VCaP (cell line): ENCODE results near the gene MMS22L.
"Not testable (repeated sequence)": the region's sequence is repeated elsewhere in the genome, so short reads cannot be mapped to it uniquely, and the experiment has no call there.

Experiments
- H3K27ac ChIP-seq: fragments of 450-650 bp; 2 replicates; pipeline ENCODE4 v1.5.1; 2017
- TF ChIP-seq, protein P1 (sequence below): fragments of 450-650 bp; conservative IDR thresholded peaks from 2 replicates; pipeline ENCODE4 v1.5.1; 2017; ENCODE audit warnings: mild to moderate bottlenecking, moderate library complexity

Gene MMS22L

DNA sequence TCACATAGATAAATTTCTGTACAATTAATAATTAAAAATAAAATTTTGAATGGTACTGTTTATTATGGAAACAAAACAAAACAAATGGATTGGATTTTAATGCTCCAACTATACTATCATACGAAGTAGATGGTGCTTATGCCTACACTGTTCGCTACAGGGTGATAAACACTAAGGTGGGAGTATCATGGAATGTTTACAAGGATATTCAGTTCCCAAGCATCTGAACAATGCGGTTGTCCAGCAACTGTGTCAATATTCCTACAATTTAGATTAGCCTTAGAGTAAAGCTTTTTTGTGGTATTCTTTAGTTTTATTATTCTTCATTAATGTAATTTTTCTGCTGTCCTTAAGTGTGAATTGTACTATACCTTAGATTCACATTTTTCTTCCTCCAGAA lies 105.1 kb downstream of the MMS22L start:
- TF ChIP-seq, protein P1, sequence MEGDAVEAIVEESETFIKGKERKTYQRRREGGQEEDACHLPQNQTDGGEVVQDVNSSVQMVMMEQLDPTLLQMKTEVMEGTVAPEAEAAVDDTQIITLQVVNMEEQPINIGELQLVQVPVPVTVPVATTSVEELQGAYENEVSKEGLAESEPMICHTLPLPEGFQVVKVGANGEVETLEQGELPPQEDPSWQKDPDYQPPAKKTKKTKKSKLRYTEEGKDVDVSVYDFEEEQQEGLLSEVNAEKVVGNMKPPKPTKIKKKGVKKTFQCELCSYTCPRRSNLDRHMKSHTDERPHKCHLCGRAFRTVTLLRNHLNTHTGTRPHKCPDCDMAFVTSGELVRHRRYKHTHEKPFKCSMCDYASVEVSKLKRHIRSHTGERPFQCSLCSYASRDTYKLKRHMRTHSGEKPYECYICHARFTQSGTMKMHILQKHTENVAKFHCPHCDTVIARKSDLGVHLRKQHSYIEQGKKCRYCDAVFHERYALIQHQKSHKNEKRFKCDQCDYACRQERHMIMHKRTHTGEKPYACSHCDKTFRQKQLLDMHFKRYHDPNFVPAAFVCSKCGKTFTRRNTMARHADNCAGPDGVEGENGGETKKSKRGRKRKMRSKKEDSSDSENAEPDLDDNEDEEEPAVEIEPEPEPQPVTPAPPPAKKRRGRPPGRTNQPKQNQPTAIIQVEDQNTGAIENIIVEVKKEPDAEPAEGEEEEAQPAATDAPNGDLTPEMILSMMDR, result no peak
- H3K27ac ChIP-seq, result no peak overlapping the region

DNA sequence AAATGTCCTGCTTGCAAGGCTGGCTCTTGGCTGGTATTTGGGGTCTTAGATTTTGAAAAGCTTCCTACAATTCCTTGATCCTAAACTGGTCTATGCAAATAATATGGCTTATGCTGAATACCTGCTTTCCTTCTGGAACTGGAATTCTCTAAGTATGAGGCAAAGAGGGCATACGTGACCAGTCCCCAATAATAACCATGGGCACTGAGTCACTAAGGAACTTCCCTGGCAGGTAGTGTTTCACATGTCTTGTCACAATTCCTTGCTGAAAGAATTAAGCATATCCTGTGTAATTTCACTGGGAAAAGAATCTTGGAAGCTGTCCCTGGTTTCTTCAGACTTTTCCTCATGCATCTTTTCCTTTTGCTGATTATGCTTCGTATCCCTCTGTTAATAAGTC lies 106.5 kb downstream of the MMS22L start:
- no peak overlapping the region for H3K27ac ChIP-seq
- TF ChIP-seq, protein P1, result no peak

DNA sequence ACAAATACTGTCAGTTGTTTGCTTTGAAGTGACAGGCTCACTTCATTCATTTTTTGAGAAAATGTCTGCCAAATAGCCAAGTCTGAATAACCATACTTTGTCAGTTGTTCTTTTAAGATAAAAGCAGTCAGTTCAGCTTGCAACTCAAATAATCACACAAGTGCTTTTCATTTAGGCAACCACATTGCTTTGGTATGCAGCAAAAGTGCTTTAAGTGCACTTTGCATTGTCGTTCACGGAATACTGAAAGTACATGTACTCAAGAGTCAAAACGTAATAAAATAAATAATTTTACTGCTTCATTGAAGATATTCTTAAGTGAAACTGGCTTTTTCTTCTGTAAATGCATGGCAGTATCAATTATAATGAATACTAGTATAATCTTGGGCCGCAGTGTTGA lies 107.2 kb downstream of the MMS22L start:
- H3K27ac ChIP-seq, result no peak overlapping the region
- TF ChIP-seq, protein P1, result no peak

DNA sequence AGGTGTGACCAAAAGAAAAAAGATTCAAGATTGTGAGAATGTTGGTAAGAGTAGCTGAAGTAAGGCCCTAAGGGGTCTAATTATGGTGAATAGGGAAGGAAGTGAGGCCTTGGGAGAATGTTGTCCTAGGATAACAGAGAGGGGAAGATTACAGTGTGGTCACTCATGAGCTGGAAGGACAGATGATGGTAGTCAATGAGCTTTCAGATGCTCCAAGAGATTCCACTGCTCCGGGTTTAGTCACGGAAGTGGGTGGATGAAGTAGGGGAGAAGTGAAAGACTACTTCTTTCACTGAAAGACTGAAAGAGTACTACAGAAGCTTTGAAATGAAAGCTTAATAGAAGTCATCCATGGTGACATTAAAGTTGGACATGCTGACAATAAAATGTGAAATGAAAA lies 108.5 kb downstream of the MMS22L start:
- H3K27ac ChIP-seq, result no peak overlapping the region
- TF ChIP-seq, protein P1, result no peak

DNA sequence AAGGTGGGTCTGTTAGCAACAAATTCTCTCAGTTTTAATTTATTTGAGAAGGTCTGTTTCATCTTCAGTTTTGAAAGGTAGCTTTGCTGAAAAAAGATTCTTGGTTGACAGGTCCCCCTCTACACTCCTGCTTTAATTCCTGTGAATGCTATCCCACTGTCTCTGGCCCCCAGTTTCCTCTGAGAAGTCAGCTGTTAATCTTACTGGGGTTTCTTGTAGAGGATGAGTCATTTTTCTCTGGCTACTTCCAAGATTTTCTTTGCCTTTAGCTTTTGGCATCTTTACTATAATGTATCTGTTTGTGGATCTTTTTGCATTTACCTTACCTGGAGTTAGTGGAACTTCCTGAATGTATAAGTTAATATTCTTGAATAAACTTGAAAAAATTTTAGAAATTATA lies 122.7 kb downstream of the MMS22L start:
- TF ChIP-seq, protein P1, result no peak
- H3K27ac ChIP-seq, result no peak overlapping the region

DNA sequence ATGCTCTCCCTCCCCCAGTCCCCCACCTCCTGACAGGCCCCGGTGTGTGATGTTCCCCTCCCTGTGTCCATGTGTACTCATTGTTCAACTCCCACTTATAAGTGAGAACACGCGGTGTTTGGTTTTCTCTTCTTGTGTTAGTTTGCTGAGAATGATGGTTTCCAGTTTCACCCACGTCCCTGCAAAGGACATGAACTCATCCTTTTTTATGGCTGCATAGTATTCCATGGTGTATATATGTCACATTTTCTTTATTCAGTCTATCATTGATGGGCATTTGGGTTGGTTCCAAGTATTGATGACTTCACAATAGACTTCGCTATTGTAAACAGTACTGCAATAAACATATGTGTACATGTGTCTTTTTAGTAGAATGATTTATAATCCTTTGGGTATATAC lies 127.6 kb downstream of the MMS22L start:
- not testable (repeated sequence) for H3K27ac ChIP-seq

DNA sequence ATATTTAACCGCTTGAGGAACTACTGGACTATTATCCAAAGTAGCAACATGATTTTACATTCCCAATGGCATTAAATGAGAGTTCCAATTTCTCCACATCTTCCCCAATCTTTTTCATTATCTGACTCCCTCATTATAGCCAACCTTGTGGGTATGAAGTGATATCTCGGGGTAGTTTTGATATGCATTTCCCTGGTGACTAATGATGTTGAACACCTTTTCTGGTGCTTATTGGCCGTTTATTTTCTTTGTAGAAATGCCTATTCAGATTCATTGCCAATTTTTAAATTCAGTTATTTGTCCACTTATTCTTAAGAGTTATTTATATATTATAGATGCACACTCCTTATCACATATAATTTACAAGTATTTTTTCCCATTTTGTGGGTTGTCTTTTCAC lies 129.0 kb downstream of the MMS22L start:
- TF ChIP-seq, protein P1, result no peak
- H3K27ac ChIP-seq, result no peak overlapping the region

DNA sequence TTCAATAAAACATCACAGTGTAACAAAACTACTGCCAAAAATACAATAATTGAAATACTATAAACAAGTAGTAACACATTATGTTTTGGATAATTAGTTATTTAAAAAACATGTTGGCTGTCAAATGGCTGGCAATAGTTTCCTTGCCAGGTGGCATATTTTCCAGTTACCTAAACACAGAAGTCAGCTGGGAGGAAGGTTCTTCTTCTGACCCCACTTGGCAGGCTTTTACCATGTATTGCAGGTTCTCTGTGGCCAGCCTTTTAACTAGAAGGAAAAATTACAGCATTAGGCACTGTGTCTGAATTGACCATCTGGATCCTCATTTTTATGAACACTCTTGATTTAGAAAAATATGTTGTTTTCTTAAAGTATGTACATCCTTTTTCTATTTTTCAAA lies 131.4 kb downstream of the MMS22L start:
- TF ChIP-seq, protein P1, result no peak
- no peak overlapping the region for H3K27ac ChIP-seq
